Measurements from ENCODE around the gene ADRB1. TPM values are rescaled to one million over a fixed set of nuclear protein-coding genes. Genes with fewer than 3 reads are reported as not detected.

The ADRB1 gene
- total RNA-seq, 6 experiments from 2014 or later: 0.11 to 0.66 (median 0.38) TPM; not detected in 2

DNA sequence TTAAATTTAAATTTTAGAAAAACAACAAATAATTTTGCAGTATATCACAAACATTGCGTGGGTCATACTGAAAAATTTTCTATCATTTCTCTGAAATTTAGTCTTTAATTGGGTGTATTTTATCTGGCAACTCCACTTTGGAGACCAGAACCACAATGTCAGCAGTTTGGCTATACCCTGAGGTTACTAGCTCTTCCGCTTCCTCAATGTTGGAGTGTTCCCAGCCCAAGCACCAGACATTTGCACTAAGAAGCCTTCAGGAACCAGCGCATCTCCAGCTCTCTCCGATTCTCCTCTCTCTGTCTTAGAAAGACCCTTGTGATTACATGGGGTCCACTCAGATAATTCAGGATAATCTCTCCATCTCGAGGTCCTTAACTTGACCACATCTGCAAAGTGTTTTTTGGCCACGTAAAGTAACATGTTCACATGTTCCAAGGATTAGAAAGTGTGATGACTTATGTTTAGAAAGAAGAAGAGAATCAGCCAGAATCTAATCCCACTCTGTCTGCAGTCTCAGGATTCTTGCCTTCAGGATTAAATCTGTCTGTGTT lies 43.1 kb upstream of the ADRB1 start:
- peak; percentile 33 to 48 (median 36) for ATAC-seq

DNA sequence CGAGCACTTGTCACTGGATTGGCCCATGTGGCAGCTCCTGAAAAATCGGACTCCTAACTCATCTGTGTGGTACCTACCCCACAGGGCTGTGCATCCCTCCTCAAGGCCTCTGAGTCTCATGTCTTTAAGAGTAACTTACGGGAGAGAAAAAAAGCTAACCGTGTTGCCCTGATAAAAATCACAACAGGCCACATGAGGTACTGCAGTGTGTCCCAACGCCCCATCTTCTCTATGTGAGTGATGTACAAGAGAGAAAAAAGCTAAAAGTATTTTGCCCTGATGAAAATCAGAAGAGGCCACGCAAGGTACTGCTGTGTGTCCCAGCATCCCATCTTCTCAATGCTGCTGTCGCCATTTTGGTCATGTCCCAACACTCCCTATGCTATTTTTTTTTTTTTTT lies 41.2 kb upstream of the ADRB1 start:
- Histone ChIP-seq H3K36me3 (no peaks in the 10 kb centered on the region), H3K4me1 (peaks cover 0 to 4% (median 0%) of the 10 kb centered on the region in 4 donors), H3K27me3 (no peaks in the 10 kb centered on the region), H3K27ac (no peak overlapping the region), H3K4me3 (no peak overlapping the region), H3K9me3 (no peaks in the 10 kb centered on the region)
- WGBS (ENCODE audit: insufficient coverage, low coverage, low lambda C conversion rate, missing lambda C conversion rate): 74% methylated on average over 5 of the region's 7 CpGs
- intact Hi-C loops (cut with DNase I): no loop called here
- TF ChIP-seq POLR2A (IDR thresholded peaks at IDR 0.05): no peak
- TF ChIP-seq, protein P1, sequence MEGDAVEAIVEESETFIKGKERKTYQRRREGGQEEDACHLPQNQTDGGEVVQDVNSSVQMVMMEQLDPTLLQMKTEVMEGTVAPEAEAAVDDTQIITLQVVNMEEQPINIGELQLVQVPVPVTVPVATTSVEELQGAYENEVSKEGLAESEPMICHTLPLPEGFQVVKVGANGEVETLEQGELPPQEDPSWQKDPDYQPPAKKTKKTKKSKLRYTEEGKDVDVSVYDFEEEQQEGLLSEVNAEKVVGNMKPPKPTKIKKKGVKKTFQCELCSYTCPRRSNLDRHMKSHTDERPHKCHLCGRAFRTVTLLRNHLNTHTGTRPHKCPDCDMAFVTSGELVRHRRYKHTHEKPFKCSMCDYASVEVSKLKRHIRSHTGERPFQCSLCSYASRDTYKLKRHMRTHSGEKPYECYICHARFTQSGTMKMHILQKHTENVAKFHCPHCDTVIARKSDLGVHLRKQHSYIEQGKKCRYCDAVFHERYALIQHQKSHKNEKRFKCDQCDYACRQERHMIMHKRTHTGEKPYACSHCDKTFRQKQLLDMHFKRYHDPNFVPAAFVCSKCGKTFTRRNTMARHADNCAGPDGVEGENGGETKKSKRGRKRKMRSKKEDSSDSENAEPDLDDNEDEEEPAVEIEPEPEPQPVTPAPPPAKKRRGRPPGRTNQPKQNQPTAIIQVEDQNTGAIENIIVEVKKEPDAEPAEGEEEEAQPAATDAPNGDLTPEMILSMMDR (IDR thresholded peaks at IDR 0.05): no peak
- no peak for DNase-seq
- no peak for ATAC-seq

More for the DNA sequence above, 43.1 kb upstream of the ADRB1 start:
- Histone ChIP-seq H3K4me1 (peaks cover 0 to 5% (median 2%) of the 10 kb centered on the region in 4 donors), H3K27me3 (no peaks in the 10 kb centered on the region), H3K4me3 (no peak overlapping the region), H3K27ac (no peak overlapping the region), H3K36me3 (no peaks in the 10 kb centered on the region), H3K9me3 (no peaks in the 10 kb centered on the region)
- no peak for DNase-seq
- TF ChIP-seq, protein P1 (IDR thresholded peaks at IDR 0.05): no peak
- no peak for TF ChIP-seq POLR2A (IDR thresholded peaks at IDR 0.05)
- intact Hi-C loops (cut with DNase I): no loop called here
- 79% methylated on average over 6 of the region's 6 CpGs for WGBS (ENCODE audit: insufficient coverage, low coverage, low lambda C conversion rate, missing lambda C conversion rate)

DNA sequence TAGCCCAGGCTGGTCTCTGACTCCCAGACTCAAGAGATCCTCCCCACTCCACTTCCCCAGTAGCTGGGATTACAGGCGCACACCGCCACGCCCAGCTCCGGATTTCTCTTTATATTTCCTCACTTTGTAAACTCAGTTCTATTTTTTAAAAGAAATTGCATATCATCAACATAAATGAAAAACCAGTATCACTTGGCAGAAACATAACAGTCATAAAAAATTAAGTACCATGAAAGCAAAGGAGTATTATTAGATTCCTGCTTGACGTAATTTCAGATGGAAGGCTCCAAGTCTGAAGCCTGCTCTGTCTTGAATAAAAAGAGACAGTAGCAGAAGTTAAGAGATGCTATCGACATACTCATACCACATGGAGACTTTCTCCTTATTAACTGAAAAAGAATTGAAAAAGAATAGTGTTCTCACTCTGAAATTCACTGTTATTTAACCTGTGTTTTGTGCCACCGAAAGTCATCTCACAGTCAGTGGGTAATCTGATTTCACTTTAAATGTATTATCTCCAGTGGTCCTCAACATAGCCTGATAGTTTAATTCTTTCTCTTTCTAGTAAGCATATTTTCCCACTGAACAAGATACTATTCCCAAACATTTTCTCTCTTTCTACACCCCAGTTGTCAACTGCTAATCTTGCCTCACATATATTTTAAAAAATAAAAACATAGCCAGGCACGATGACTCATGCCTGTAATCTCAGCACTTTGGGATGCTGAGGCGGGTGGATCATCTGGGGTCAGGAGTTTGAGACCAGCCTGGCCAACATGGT lies 40.3 kb upstream of the ADRB1 start:
- intact Hi-C loops (cut with DNase I): no loop called here
- H3K4me3 ChIP-seq: no peak overlapping the region
- no peaks in the 10 kb centered on the region for H3K9me3 ChIP-seq
- no peak for DNase-seq
- 84% methylated on average over 9 of the region's 9 CpGs for WGBS (ENCODE audit: insufficient coverage, low coverage, low lambda C conversion rate, missing lambda C conversion rate)
- peaks cover 0 to 4% (median 0%) of the 10 kb centered on the region in 4 donors for H3K4me1 ChIP-seq
- H3K36me3 ChIP-seq: no peaks in the 10 kb centered on the region
- H3K27me3 ChIP-seq: no peaks in the 10 kb centered on the region
- no peak overlapping the region for H3K27ac ChIP-seq
- TF ChIP-seq, protein P1 (IDR thresholded peaks at IDR 0.05): no peak
- ATAC-seq: no peak

DNA sequence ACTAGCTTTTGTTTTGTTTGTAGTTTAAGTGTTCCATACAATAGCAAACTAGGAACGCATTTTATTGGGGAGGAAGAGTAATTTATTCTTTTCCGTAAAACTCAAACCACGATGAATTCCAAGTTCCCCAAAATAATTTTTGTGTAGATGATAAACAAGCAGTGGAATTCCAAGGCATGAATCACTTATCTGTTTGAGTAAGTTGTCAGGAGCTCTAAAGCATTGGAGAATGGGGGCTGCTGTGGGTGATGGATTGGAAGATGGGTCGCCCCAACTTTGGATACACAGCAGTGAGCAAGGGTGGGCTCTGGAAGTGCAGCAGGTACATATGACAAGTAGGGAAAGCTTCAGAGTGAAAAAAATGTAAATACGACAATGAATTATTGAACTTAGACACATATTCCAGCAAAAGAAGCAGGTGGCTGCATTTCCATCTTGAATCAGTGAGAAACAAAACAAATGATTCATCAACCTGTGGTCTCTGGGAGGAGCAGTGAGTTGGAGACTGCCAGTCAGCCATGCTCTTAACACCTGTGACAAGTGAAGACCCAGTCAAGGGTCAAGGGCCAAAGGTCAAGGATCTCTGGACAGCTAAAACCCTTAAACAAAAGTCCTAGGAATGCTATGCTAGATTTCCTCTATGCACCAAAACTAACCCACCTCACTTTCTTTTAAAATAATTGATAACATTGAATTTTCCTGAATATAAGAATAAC lies 34.2 kb upstream of the ADRB1 start:
- ATAC-seq (no peak), DNase-seq (no peak)
- WGBS (ENCODE audit: insufficient coverage, low coverage, low lambda C conversion rate, missing lambda C conversion rate): 87% methylated on average over 5 of the region's 5 CpGs

More for the DNA sequence above, 34.2 kb upstream of the ADRB1 start:
- H3K27me3 ChIP-seq: no peaks in the 10 kb centered on the region
- no peak overlapping the region for H3K27ac ChIP-seq
- no peak overlapping the region for H3K4me3 ChIP-seq
- H3K4me1 ChIP-seq: no peaks in the 10 kb centered on the region
- H3K36me3 ChIP-seq: no peaks in the 10 kb centered on the region
- H3K9me3 ChIP-seq: no peaks in the 10 kb centered on the region
- intact Hi-C loops (cut with DNase I): no loop called here
- TF ChIP-seq, protein P1 (IDR thresholded peaks at IDR 0.05): no peak
- TF ChIP-seq POLR2A (IDR thresholded peaks at IDR 0.05): no peak
